ENCODE data around the gene RANBP3.

GRCh38 chr19:5983367-5983955, 5.5 kb upstream of the RANBP3 start:
- TF ChIP-seq CTCF (IDR thresholded peaks at IDR 0.05), result no peak
- peak in 1 of 3 donors; percentile 38 for TF ChIP-seq POLR2AphosphoS5 (IDR thresholded peaks at IDR 0.05)
- no peak for TF ChIP-seq EP300 (IDR thresholded peaks at IDR 0.05)
- TF ChIP-seq POLR2A (IDR thresholded peaks at IDR 0.05), result no peak
